IMR-90 (cell line): ENCODE data around the gene SUN5. TPM values are rescaled to one million over a fixed set of nuclear protein-coding genes. Genes with fewer than 3 reads are reported as not detected.

Source experiments
- ATAC-seq: fragments of 200-7000 bp; cut with Tn5 transposase; 2 replicates; pipeline ENCODE4 v1.9.1; 2020; ENCODE audit warnings: low read depth, mild to moderate bottlenecking, moderate library complexity
- BruUV-seq: library from RNA; stranded (reverse); fragments of 400-500 nt; replicated peaks from 2 replicates; lab custom pipeline; 2021; lab: Mats Ljungman, UMichigan
- CTCF ChIA-PET: fragments of 300-600 bp; formaldehyde crosslinking; extraction: SDS; loops from one replicate; lab custom pipeline; 2021; ENCODE audit warnings: antibody characterized with exemption; lab: Yijun Ruan, JAX
- POLR2A ChIA-PET: fragments of 300-600 bp; sonication (Branson Sonifier 250); formaldehyde crosslinking; loops from one replicate; lab custom pipeline; 2022; ENCODE audit warnings: antibody characterized with exemption; ENCODE audit not compliant: unreplicated experiment; lab: Charles Lee
- DNase-seq: peaks from one replicate; pipeline ENCODE4 v3.0.0; 2013
- H2AFZ ChIP-seq: replicated peaks from 2 replicates; pipeline ENCODE3; 2013; ENCODE audit warnings: low read length, mild to moderate bottlenecking; ENCODE audit not compliant: poor library complexity
- H2AK5ac ChIP-seq: 2 replicates; pipeline ENCODE4 v1.6.1; 2013; ENCODE audit warnings: low read depth, low read length, inconsistent platforms
- H2AK9ac ChIP-seq: replicated peaks from 2 replicates; pipeline ENCODE3; 2013; ENCODE audit warnings: mild to moderate bottlenecking, low read depth, low read length, moderate library complexity; ENCODE audit not compliant: poor library complexity
- H2BK120ac ChIP-seq: 2 replicates; pipeline ENCODE4 v1.6.1; 2013; ENCODE audit warnings: low read depth, low read length, inconsistent platforms
- H2BK15ac ChIP-seq: 3 replicates; pipeline ENCODE4 v1.6.1; 2013; ENCODE audit warnings: low read depth, low read length, inconsistent platforms
- H2BK20ac ChIP-seq: 2 replicates; pipeline ENCODE4 v1.6.1; 2013; ENCODE audit warnings: low read depth, mild to moderate bottlenecking, inconsistent platforms, low read length, moderate library complexity
- H2BK5ac ChIP-seq: 2 replicates; pipeline ENCODE4 v1.6.1; 2013; ENCODE audit warnings: mild to moderate bottlenecking, low read depth, low read length, inconsistent platforms; ENCODE audit not compliant: poor library complexity, severe bottlenecking
- H3K14ac ChIP-seq: replicated peaks from 2 replicates; pipeline ENCODE4 v1.6.1; 2013; ENCODE audit warnings: low read depth, low read length, inconsistent platforms
- H3K18ac ChIP-seq: 2 replicates; pipeline ENCODE4 v1.6.1; 2013; ENCODE audit warnings: low read depth, low read length, control low read depth
- H3K23ac ChIP-seq: 2 replicates; pipeline ENCODE4 v1.6.1; 2013; ENCODE audit warnings: low read depth, low read length, inconsistent platforms
- H3K27ac ChIP-seq: 2 replicates; pipeline ENCODE4 v1.5.1; 2013; ENCODE audit warnings: mild to moderate bottlenecking, control low read depth, low read length; ENCODE audit not compliant: insufficient read depth
- H3K27me3 ChIP-seq: 2 replicates; pipeline ENCODE4 v1.6.1; 2013; ENCODE audit warnings: low read length; ENCODE audit not compliant: control insufficient read depth, insufficient read depth
- H3K36me3 ChIP-seq: 2 replicates; pipeline ENCODE4 v1.6.1; 2013; ENCODE audit warnings: low read length, mixed read lengths; ENCODE audit not compliant: control insufficient read depth, insufficient read depth
- H3K4ac ChIP-seq: 2 replicates; pipeline ENCODE4 v1.6.1; 2013; ENCODE audit warnings: low read depth, low read length, inconsistent platforms
- H3K4me1 ChIP-seq: 2 replicates; pipeline ENCODE4 v1.6.1; 2013; ENCODE audit warnings: low read length, mixed read lengths; ENCODE audit not compliant: control insufficient read depth, insufficient read depth
- H3K4me2 ChIP-seq: 2 replicates; pipeline ENCODE4 v1.6.1; 2013; ENCODE audit warnings: low read depth, mild to moderate bottlenecking, control low read depth, low read length, moderate library complexity
- H3K4me3 ChIP-seq: 2 replicates; pipeline ENCODE4 v1.5.1; 2013; ENCODE audit warnings: low read depth, mild to moderate bottlenecking, control low read depth, low read length, moderate library complexity; ENCODE audit not compliant: insufficient read depth
- H3K56ac ChIP-seq: 2 replicates; pipeline ENCODE4 v1.6.1; 2013; ENCODE audit warnings: low read length, inconsistent platforms; ENCODE audit not compliant: insufficient read depth; ENCODE audit errors: extremely low read depth
- H3K79me1 ChIP-seq, 2 experiments: 2 replicates each; pipeline ENCODE4 v1.6.1; 2013; ENCODE audit warnings: low read length in 2 of 2, inconsistent platforms in 1 of 2, low read depth in 1 of 2
- H3K9ac ChIP-seq: 2 replicates; pipeline ENCODE4 v1.6.1; 2013; ENCODE audit warnings: low read depth, low read length, control low read depth
- H3K9me1 ChIP-seq: 2 replicates; pipeline ENCODE4 v1.6.1; 2013; ENCODE audit warnings: low read length, inconsistent platforms; ENCODE audit not compliant: insufficient read depth
- H3K9me3 ChIP-seq: 2 replicates; pipeline ENCODE4 v1.6.1; 2013; ENCODE audit warnings: low read length; ENCODE audit not compliant: control insufficient read depth, insufficient read depth
- H4K20me1 ChIP-seq: 2 replicates; pipeline ENCODE4 v1.6.1; 2013; ENCODE audit warnings: low read length, inconsistent platforms; ENCODE audit not compliant: insufficient read depth
- H4K5ac ChIP-seq: 2 replicates; pipeline ENCODE4 v1.6.1; 2013; ENCODE audit warnings: mild to moderate bottlenecking, low read depth, low read length, control low read depth
- H4K8ac ChIP-seq, 2 experiments: 2 replicates each; pipeline ENCODE4 v1.6.1; 2013; ENCODE audit warnings: low read depth in 2 of 2, low read length in 2 of 2, control low read depth in 1 of 2, inconsistent platforms in 1 of 2
- H4K91ac ChIP-seq: 2 replicates; pipeline ENCODE4 v1.6.1; 2013; ENCODE audit warnings: low read depth, low read length, inconsistent platforms; ENCODE audit not compliant: insufficient read depth
- BHLHE40 ChIP-seq: fragments of 150-350 bp; IDR thresholded peaks from 2 replicates; pipeline ENCODE4 v1.6.1; 2016; ENCODE audit warnings: mild to moderate bottlenecking, low read depth, low read length
- CEBPB ChIP-seq: IDR thresholded peaks from 2 replicates; pipeline ENCODE4 v1.6.1; 2012; ENCODE audit warnings: low read depth, low read length, improper control_type of control experiment
- CHD1 ChIP-seq: IDR thresholded peaks from 2 replicates; pipeline ENCODE4 v1.6.1; 2012; ENCODE audit warnings: low read depth, low read length, improper control_type of control experiment
- MXI1 ChIP-seq: IDR thresholded peaks from 2 replicates; pipeline ENCODE4 v1.6.1; 2012; ENCODE audit warnings: low read depth, mild to moderate bottlenecking, low read length, moderate library complexity, borderline replicate concordance
- NFE2L2 ChIP-seq: fragments of 150-350 bp; IDR thresholded peaks from 2 replicates; pipeline ENCODE4 v1.6.1; 2016; ENCODE audit warnings: low read depth, mild to moderate bottlenecking, low read length
- POLR2A ChIP-seq: IDR thresholded peaks from 2 replicates; pipeline ENCODE4 v1.6.1; 2012; ENCODE audit warnings: mild to moderate bottlenecking, low read depth, low read length
- RAD21 ChIP-seq: IDR thresholded peaks from 2 replicates; pipeline ENCODE4 v1.6.1; 2012; ENCODE audit warnings: low read length, improper control_type of control experiment
- RCOR1 ChIP-seq: IDR thresholded peaks from 2 replicates; pipeline ENCODE4 v1.6.1; 2012; ENCODE audit warnings: mild to moderate bottlenecking, low read length, improper control_type of control experiment; ENCODE audit not compliant: insufficient replicate concordance
- SMC3 ChIP-seq: fragments of 150-350 bp; IDR thresholded peaks from 2 replicates; pipeline ENCODE4 v1.6.1; 2016; ENCODE audit warnings: low read depth, mild to moderate bottlenecking, antibody characterized with exemption, low read length, moderate library complexity
- dilution Hi-C: fragments of 300-500 bp; cut with HindIII; formaldehyde crosslinking; loops from one replicate; pipeline ENCODE4 v1.14.3; 2018; ENCODE audit warnings: low sequenced_read_pairs; ENCODE audit not compliant: unreplicated experiment
- in situ Hi-C: fragments of 300-500 bp; cut with MboI; formaldehyde crosslinking; loops from 3 replicates; pipeline ENCODE4 v1.14.3; 2019; ENCODE audit warnings: low sequenced_read_pairs, inconsistent platforms, mixed read lengths
- intact Hi-C: fragments of 100-400 bp; cut with micrococcal nuclease; formaldehyde crosslinking; loops from 2 replicates; pipeline ENCODE4 v1.10.0; 2022
- polyA plus RNA-seq, 3 experiments: library from polyadenylated mRNA; depleted of rRNA; stranded (reverse); fragments of >200 nt; gene quantifications; 2 replicates each; pipeline ENCODE4 v1.2.3, GENCODE V29; 2012; ENCODE audit warnings: low replicate concordance in 1 of 3
- total RNA-seq: library from RNA; depleted of rRNA; stranded (reverse); fragments of >200 nt; gene quantifications from 2 replicates; pipeline ENCODE4 v1.2.3, GENCODE V29; 2012
- TF ChIP-seq, protein P1 (sequence below): conservative IDR thresholded peaks from 2 replicates; pipeline ENCODE4 v1.5.1; 2012; ENCODE audit warnings: mild to moderate bottlenecking, low read depth, low read length, improper control_type of control experiment

The SUN5 gene
- total and polyA plus RNA-seq, 2 of the 4 experiments (the other 2 are of a cell fraction): not detected

DNA sequence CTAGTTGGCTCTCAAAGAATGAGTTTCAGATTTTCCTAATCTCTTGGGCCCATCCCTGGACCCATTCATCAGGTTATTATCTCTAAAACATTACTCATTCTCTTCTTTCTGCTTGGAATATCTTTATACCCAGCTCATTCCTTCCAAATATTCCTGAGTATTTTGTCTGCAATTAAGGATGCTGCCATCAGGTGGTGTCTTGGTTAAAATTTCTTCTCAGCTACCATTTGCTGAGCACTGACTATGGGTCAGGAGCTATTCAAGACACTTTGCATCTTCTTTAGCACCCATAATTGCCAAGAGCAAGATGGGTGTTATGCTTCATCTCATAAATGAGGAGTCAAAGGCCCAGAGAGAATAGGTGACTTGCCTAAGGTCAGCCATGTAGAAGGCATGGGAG is 8.4 kb downstream of the SUN5 start:
- Histone ChIP-seq H2AK5ac (no peak overlapping the region), H2AFZ (no peak overlapping the region), H2AK9ac (no peak overlapping the region), H3K4me1 (no peaks in the 10 kb centered on the region), H3K4ac (no peak overlapping the region), H2BK20ac (no peak overlapping the region), H3K23ac (no peak overlapping the region), H4K8ac (no peak overlapping the region), H3K56ac (no peak overlapping the region), H3K9me3 (no peaks in the 10 kb centered on the region), H4K91ac (no peak overlapping the region), H3K4me2 (no peak overlapping the region), H2BK5ac (no peak overlapping the region), H2BK120ac (no peak overlapping the region), H3K79me1 (no peaks in the 10 kb centered on the region), H3K4me3 (no peak overlapping the region), H4K20me1 (no peaks in the 10 kb centered on the region), H3K27ac (no peak overlapping the region), H3K18ac (no peak overlapping the region), H3K9me1 (no peaks in the 10 kb centered on the region), H3K36me3 (no peaks in the 10 kb centered on the region), H3K27me3 (peaks cover 5% of the 10 kb centered on the region), H3K14ac (no peak overlapping the region), H4K5ac (no peak overlapping the region), H2BK15ac (no peak overlapping the region), H3K9ac (no peak overlapping the region)
- BruUV-seq: no TSS peak
- POLR2A ChIA-PET: no interaction called here
- DNase-seq: no peak
- TF ChIP-seq RAD21: no peak
- no peak for TF ChIP-seq NFE2L2
- no peak for TF ChIP-seq SMC3
- no peak for TF ChIP-seq POLR2A
- no peak for TF ChIP-seq MXI1
- no peak for TF ChIP-seq CHD1
- no peak for TF ChIP-seq CEBPB
- no peak for TF ChIP-seq BHLHE40
- TF ChIP-seq, protein P1, sequence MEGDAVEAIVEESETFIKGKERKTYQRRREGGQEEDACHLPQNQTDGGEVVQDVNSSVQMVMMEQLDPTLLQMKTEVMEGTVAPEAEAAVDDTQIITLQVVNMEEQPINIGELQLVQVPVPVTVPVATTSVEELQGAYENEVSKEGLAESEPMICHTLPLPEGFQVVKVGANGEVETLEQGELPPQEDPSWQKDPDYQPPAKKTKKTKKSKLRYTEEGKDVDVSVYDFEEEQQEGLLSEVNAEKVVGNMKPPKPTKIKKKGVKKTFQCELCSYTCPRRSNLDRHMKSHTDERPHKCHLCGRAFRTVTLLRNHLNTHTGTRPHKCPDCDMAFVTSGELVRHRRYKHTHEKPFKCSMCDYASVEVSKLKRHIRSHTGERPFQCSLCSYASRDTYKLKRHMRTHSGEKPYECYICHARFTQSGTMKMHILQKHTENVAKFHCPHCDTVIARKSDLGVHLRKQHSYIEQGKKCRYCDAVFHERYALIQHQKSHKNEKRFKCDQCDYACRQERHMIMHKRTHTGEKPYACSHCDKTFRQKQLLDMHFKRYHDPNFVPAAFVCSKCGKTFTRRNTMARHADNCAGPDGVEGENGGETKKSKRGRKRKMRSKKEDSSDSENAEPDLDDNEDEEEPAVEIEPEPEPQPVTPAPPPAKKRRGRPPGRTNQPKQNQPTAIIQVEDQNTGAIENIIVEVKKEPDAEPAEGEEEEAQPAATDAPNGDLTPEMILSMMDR: no peak
- TF ChIP-seq RCOR1: no peak
- no peak for ATAC-seq
- dilution Hi-C loops (no loop called here), in situ Hi-C loops (no loop called here), intact Hi-C loops (no loop called here)
- CTCF ChIA-PET: interaction anchor here (0.6 kb wide), 1 partner anchor 434 kb away, joined by 3 read pairs; no protein-coding TSS in a partner anchor
